ENCODE data around the gene BAG1. TPM values are rescaled to one million over a fixed set of nuclear protein-coding genes. Genes with fewer than 3 reads are reported as not detected.

Gene BAG1
- total and polyA plus RNA-seq, 4 donors: 35.1 to 55.2 (median 43.0) TPM

- Histone ChIP-seq H3K9ac (ENCODE audit: low read depth in 1 of 2, low read length in 2 of 2) (no peak overlapping the region), H3K27me3 (ENCODE audit: control insufficient read depth in 4 of 4, insufficient read depth in 4 of 4, low read length in 3 of 4) (no peaks in the 10 kb centered on the region), H3K27ac (ENCODE audit: low read depth in 1 of 2, low read length in 2 of 2) (no peak overlapping the region), H3K4me1 (ENCODE audit: control insufficient read depth in 4 of 4, insufficient read depth in 4 of 4, low read length in 3 of 4) (peaks cover 0 to 4% (median 0%) of the 10 kb centered on the region in 4 donors), H3K36me3 (ENCODE audit: control insufficient read depth in 4 of 4, insufficient read depth in 3 of 4, low read depth in 1 of 4, low read length in 3 of 4) (no peaks in the 10 kb centered on the region), H3K9me3 (ENCODE audit: control insufficient read depth in 4 of 4, low read length in 3 of 4) (no peaks in the 10 kb centered on the region), H3K4me3 (ENCODE audit: low read depth in 1 of 3, low read length in 3 of 3) (no peak overlapping the region)
- WGBS: 84% methylated on average over 3 of the region's 3 CpGs
- no peak for DNase-seq (ENCODE audit: low spot score)
- TF ChIP-seq FOXA2 (IDR thresholded peaks at IDR 0.05): no peak
- no peak for TF ChIP-seq ATF3 (IDR thresholded peaks at IDR 0.05)
- no peak for TF ChIP-seq GABPA (IDR thresholded peaks at IDR 0.05 in 1 of 2, conservative IDR thresholded peaks at IDR 0.05 in 1 of 2)
- no peak for TF ChIP-seq JUND (IDR thresholded peaks at IDR 0.05)
- TF ChIP-seq RAD21 (IDR thresholded peaks at IDR 0.05): no peak
- no peak for TF ChIP-seq CTCF (IDR thresholded peaks at IDR 0.05; ENCODE audit: low read depth, low read length, missing input control)
- TF ChIP-seq REST (IDR thresholded peaks at IDR 0.05): no peak
- TF ChIP-seq HNF4A (conservative IDR thresholded peaks at IDR 0.05): no peak
- TF ChIP-seq RXRA (IDR thresholded peaks at IDR 0.05): no peak
- no peak for TF ChIP-seq NR2F2 (IDR thresholded peaks at IDR 0.05)
Observed at GRCh38 chr9:33222031-33222430, 42.5 kb downstream of the BAG1 start.

GRCh38 chr9:33221568-33221884, 43.0 kb downstream of the BAG1 start:
- TF ChIP-seq SP1 (IDR thresholded peaks at IDR 0.05) (no peak), TAF1 (conservative IDR thresholded peaks at IDR 0.05) (no peak), FOXA1 (IDR thresholded peaks at IDR 0.05) (no peak), JUND (IDR thresholded peaks at IDR 0.05) (no peak), REST (IDR thresholded peaks at IDR 0.05) (no peak), ATF3 (IDR thresholded peaks at IDR 0.05) (no peak), RAD21 (IDR thresholded peaks at IDR 0.05) (no peak), HNF4G (IDR thresholded peaks at IDR 0.05) (no peak), RXRA (IDR thresholded peaks at IDR 0.05) (no peak), CTCF (IDR thresholded peaks at IDR 0.05; ENCODE audit: low read depth, low read length, missing input control) (no peak), FOXA2 (IDR thresholded peaks at IDR 0.05) (no peak), GABPA (IDR thresholded peaks at IDR 0.05 in 1 of 2, conservative IDR thresholded peaks at IDR 0.05 in 1 of 2) (no peak), MAX (IDR thresholded peaks at IDR 0.05) (no peak), ZBTB33 (IDR thresholded peaks at IDR 0.05) (no peak)
- no peaks in the 10 kb centered on the region for H3K27me3 ChIP-seq (ENCODE audit: control insufficient read depth in 4 of 4, insufficient read depth in 4 of 4, low read length in 3 of 4)
- H3K27ac ChIP-seq (ENCODE audit: low read depth in 1 of 2, low read length in 2 of 2): no peak overlapping the region
- H3K9me3 ChIP-seq (ENCODE audit: control insufficient read depth in 4 of 4, low read length in 3 of 4): no peaks in the 10 kb centered on the region
- WGBS: 89% methylated on average over 3 of the region's 3 CpGs
- no peak overlapping the region for H3K4me3 ChIP-seq (ENCODE audit: low read depth in 1 of 3, low read length in 3 of 3)
- peaks cover 0 to 4% (median 0%) of the 10 kb centered on the region in 4 donors for H3K4me1 ChIP-seq (ENCODE audit: control insufficient read depth in 4 of 4, insufficient read depth in 4 of 4, low read length in 3 of 4)
- no peaks in the 10 kb centered on the region for H3K36me3 ChIP-seq (ENCODE audit: control insufficient read depth in 4 of 4, insufficient read depth in 3 of 4, low read depth in 1 of 4, low read length in 3 of 4)
- DNase-seq (ENCODE audit: low spot score): no peak
- no peak overlapping the region for H3K9ac ChIP-seq (ENCODE audit: low read depth in 1 of 2, low read length in 2 of 2)

Measured in liver (tissue), 9 donors.